Suppressor macrophage treated with lipopolysaccharide for 4 hours (primary cell): ENCODE measurements around the gene HOXA13.
A peak's percentile ranks its signal among the peaks of the same experiment; 100 is the strongest.

Experiments
- DNase-seq: peaks from one replicate; pipeline ENCODE4 v3.0.0-alpha.2; 2020

The HOXA13 gene

DNA sequence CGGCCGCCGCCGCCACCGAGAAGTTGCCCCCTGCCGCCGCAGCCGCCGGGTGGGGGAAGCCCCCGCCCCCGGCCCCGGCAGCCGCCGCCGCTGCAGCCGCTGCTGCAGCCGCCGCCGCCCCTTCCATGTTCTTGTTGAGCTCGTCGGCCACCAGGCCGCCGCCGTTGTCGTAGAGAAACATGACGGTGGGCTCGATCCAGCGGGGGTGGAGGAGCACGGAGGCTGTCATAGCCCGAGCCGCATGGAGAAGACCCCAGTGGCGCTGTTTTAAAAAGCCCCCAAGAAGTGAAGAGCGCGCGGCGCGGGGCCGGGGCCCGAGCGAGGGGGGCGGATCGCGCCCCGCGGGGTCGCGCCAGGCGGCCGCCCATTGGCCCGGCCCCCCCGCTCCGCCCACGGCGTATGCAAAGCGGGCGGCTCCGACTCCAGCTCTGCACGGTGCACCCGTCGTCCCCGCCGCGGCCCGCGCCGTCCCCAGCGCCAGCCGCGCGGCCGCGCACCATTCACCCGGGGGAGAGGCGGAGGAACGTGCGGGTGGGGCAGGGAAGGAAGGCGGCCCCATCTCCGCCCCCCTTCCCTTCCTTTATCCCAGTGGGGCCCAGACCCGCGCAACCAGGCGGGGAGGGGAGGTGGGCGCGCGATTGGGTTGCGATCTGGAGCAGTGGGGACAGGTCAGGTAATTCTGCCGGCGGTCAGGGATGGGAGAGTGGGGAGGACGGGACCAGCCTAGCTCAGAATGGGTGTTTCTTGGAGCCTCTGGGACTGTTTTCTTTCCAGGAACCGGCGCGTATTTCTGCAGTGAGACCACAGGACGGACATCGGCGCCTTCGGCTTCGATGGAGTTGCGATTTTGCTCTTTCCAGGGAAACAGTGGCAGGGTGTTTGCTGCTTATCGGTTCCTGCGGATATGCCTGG lies at the start of gene HOXA13:
HOXA13 (minus strand) TSS at position 243 of the 912 bp plus-strand sequence; CDS start at position 229, 14 bp downstream.
- DNase-seq, result no peak

GRCh38 chr7:27248911-27249723 lies 49.2 kb upstream of the HOXA13 start:
- peak; percentile 22 for DNase-seq

GRCh38 chr7:27248427-27248806 lies 48.5 kb upstream of the HOXA13 start:
- no peak for DNase-seq

DNA sequence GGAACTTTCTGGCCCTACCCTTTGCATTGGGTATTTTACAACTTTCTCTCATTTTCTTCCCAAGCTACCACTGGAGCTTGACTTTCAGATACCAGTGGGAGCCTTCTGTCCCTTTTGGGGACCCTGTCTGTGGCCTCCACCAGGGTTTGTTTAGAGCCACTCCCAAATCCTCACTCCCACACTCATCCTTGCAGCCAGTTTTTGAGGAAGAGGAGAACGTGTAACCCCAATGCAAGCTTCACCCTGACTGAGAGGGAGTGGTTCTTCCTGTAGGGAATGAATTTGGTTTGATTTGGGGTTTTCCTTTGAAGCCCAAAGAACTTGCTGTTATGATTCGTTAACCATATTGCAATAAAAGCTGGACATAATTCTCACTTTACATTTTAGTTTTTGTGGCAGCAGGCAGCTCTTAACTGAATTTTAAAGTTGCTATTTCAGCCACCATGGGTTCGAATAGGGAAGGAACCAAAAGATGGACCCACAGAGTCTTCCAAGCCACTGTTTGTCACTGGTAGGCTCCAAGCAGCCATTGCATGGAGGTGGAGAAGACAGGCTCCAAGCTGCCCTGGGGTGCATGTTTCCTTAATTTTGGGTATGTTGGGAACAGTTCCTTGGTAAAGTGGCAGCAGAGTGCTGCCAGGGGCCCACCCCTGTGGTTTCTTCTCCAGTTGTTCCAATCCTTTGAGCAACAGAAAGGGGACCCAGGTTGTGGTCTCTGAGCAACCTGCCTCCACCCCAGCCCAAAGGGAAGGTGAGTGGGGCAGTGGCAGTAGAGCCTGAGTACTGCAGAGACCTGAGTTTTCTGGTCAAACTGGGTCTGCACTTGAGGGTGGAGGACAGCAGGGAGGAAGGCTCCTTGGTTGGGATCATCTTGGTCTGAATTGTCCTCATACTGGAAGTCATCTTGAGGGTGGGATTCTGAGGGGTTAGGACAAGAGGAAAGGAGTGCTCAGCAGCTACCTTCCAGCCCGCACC lies 47.8 kb upstream of the HOXA13 start:
- no peak for DNase-seq

DNA sequence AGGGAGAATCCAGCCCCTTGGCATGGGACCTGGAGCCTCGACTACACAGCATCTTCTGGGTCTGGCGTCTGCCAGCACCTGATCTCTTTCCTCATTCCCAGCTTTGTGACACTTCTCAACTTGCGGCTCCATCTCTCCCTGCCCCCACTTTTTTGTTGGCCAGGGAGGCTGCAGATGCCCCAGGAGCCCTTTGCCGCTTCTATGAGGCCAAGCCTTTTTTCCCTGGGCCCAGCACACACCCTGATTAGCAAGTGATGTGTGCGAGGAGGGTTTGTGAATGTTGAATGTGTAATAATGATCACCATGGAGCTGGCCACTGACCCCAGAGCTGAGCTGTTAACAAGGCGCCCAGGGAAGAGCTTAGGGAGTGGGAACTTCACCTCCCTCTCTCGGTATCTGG lies 47.1 kb upstream of the HOXA13 start:
- DNase-seq, result no peak

GRCh38 chr7:27245798-27246691 lies 46.2 kb upstream of the HOXA13 start:
- no peak for DNase-seq

DNA sequence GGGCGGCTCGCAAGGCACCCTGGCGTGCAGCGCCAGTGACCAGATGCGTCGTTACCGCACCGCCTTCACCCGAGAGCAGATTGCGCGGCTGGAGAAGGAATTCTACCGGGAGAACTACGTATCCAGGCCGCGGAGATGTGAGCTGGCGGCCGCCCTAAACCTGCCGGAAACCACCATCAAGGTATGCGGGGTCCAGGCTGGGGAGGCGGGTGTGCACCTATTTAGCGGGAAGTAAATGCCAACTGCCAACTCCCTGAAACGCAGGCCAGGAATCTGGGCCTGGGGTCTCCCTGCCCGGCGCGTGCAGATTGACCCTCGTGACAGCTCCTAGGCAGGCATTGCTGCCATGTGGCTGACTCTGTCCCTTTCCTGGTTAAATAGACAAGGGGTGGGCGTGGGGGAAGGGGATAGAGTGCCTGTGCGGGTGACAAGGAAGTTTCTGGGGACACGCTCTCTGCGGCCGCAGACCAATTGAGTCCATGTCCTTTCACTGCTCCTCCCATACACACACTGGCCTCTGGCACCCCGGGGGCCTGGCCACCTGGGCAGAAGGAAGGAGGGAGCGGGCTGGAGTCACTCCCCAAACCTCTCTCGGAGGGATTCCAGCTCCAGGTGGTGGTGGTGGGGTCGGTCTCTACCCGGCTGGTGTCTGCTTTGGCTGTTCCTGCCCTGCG lies 45.4 kb upstream of the HOXA13 start:
- no peak for DNase-seq

DNA sequence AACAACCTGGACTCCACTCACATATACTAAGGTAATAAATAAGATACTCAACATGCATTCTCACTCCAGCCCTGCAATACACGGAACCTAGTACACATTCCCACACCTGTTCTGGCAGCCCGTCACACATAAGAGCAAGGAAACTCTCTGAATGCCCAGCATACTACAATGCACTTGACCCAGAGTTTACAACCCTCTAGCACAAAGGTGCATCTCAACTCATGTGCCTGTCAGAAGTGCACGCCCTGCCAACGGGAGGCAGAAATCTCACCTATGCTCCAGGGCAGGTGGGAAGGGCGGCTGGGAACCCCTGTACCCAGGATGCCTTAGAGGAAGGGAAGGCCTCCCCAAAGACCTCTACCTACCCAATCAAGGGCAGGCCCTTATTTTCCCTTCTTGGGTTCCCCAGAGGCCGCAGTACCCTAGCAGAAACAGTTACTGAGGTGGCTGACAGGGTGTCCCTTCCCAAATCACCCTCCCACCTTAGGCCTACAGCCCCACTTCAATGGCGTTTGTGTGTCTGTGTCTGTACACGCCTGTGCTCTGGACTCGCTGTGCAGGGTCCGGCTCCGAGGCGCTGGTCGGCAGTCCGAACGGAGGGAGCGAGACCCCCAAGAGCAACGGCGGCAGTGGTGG lies 44.7 kb upstream of the HOXA13 start:
- DNase-seq, result no peak

DNA sequence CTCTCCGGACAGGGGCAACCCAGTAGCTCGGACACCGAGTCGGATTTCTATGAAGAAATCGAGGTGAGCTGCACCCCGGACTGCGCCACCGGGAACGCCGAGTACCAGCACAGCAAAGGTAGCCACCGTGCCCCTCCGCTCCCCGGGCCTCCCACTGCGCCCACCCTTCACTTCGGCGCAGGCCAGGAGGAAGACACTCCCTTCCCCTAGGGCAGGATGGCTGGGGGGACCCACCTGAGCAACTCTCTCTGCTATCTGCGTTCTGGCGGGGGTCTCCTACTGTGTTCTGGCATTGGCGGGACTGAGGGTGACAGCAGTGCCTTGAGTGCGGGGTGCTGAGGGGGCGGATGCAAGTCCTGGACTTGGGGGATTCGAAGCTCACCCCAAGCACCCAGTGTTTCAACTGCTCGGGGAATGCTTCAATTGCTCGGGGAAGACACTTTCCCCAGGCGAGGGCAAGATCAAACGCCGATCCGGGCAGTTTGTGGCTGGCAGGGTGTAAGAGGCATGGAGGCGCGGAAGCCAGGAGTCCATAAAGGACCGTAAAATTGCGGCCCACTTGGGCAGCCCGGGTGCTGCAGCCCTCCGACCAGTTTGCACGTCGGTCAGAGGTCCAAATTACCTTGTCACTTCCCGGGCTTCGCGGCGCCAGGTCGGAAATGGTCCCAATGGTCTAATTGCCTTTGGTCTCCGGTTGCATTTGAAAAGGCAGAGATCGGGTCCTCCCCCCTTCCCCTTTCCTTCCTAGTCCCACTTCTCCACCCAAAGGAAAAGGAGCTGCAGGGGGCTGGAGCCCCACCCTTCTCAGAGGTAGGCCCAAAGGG lies 43.7 kb upstream of the HOXA13 start:
- no peak for DNase-seq

DNA sequence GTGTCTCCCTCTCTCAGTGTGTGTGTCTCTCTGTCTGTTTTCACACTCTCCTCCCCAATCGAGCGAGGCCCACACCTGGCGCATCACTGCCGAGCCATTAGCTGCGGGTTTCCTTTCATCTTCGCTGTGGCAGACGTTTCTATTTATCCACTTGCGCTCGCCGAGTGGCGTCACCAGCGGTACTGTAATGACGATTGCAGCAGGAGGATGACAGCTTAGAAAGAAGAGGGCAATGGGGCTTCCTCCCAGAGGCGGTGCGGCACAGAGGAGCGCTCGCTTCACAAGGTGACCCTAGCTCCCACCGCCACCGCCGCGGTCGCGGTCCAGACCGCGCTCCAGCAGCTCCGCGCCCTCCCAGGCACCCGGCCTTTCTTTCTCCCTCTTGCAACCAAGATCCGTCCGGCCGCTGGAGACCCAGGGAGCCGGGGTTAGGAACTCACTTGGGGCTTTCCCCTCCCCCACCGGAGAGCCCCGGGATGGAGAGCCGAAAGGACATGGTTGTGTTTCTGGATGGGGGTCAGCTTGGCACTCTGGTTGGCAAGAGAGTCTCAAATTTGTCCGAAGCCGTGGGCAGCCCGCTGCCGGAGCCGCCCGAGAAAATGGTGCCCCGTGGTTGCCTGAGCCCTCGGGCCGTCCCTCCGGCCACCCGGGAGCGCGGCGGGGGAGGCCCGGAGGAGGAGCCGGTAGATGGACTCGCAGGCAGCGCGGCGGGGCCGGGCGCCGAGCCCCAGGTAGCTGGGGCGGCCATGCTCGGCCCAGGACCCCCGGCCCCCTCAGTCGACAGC lies 42.9 kb upstream of the HOXA13 start, which contains the start of gene EVX1:
EVX1 (plus strand) TSS at position 248 of the 785 bp plus-strand sequence; CDS start at position 477, 229 bp downstream.
- DNase-seq, result no peak

- DNase-seq, result no peak
These were observed 42.3 kb upstream of the HOXA13 start for GRCh38 chr7:27242154-27242553.

GRCh38 chr7:27241189-27242056 lies 41.5 kb upstream of the HOXA13 start:
- no peak for DNase-seq

- no peak for DNase-seq
These were observed 40.3 kb upstream of the HOXA13 start for GRCh38 chr7:27240015-27240731.

DNA sequence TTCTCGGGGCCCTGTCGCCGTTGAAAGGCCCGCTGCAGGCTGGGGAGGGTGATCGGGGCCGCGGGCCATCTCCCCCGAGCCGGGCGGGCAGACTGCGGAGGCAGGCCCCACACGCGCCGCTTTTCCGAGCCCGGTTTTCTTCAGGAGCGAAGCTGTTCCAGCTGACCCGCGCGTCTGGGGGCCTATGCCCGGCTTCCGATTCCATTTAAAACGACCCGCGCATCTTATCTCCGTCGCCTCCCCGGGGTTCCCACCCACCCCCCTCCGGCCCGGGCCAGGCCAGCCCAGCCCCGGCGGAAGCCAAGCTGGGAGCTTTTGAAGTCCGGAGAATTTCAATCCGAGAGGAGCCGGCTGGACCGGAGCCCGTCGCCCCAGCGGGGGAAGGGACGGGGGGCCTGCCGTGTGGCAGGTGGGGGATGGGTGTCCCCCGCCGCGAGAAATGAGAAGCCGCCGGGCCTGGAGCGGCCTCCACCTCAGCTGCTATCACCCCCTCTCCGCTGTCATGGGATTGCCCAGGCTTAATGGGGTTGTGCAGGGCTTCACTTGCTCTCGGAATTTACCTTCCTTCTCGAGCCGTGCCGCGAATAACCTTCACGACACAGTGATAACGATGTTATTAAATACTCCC lies 39.6 kb upstream of the HOXA13 start:
- DNase-seq, result no peak

- DNase-seq, result no peak
These were observed 39.1 kb upstream of the HOXA13 start for GRCh38 chr7:27238979-27239386.

GRCh38 chr7:27237735-27238334 lies 37.9 kb upstream of the HOXA13 start:
- peak; percentile 45 for DNase-seq
